ENCODE results near the gene MRPS31. TPM values are rescaled to one million over a fixed set of nuclear protein-coding genes. Genes with fewer than 3 reads are reported as not detected.
"Not testable (repeated sequence)": the region's sequence is repeated elsewhere in the genome, so short reads cannot be mapped to it uniquely, and the experiment has no call there.

The MRPS31 gene
- polyA plus RNA-seq, 3 donors: 9.5 to 11.4 (median 11.3) TPM

DNA sequence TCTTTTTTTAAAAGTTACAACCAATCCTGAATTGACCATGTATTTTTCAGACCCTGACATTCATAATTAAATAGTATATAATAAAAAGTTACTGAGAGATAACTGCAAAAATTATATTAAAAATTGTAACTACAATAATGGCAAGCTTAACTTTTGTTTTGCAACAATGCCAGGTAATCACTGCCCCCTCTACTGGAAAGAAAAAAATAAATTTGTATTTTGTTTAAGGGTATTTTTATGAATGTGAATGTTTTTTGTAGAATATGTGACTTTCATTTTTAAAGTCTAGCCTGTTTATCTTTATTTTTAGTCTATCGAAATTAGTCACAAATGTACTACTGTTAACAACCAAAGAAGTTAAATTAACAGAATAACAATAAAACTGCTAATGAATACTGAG lies 21.7 kb downstream of the MRPS31 start:
- intact Hi-C loops (cut with micrococcal nuclease): no loop called here
- Histone ChIP-seq H3K4me2 (replicated peaks; ENCODE audit: extremely low read depth, low read length, poor library complexity, severe bottlenecking) (no peak overlapping the region), H3K27ac (ENCODE audit: low read depth in 1 of 2, low read length in 2 of 2) (no peak overlapping the region), H3K4me1 (ENCODE audit: control insufficient read depth in 1 of 2, insufficient read depth in 2 of 2, low read length in 2 of 2) (no peaks in the 10 kb centered on the region), H3K79me2 (ENCODE audit: insufficient read depth, low read length) (no peaks in the 10 kb centered on the region), H3K4me3 (replicated peaks in 1 of 3; ENCODE audit: low read depth in 2 of 3, low read length in 3 of 3) (no peak overlapping the region), H3K9ac (ENCODE audit: insufficient read depth, low read length, poor library complexity, severe bottlenecking) (no peak overlapping the region), H3K9me3 (replicated peaks in 1 of 2; ENCODE audit: control insufficient read depth in 1 of 2, insufficient read depth in 1 of 2, low read length in 2 of 2) (no peaks in the 10 kb centered on the region), H3K36me3 (replicated peaks in 1 of 2; ENCODE audit: control insufficient read depth in 1 of 2, insufficient read depth in 2 of 2, low read length in 2 of 2) (peaks cover 42 to 67% of the 10 kb centered on the region in 2 donors), H3K27me3 (ENCODE audit: control insufficient read depth in 2 of 2, insufficient read depth in 2 of 2, low read length in 2 of 2) (no peaks in the 10 kb centered on the region), H4K20me1 (ENCODE audit: insufficient read depth, low read length) (no peaks in the 10 kb centered on the region), H2AFZ (ENCODE audit: insufficient read depth, low read depth, low read length, poor library complexity, severe bottlenecking) (no peak overlapping the region)
- DNase-seq: no peak
- WGBS (ENCODE audit: insufficient coverage): no CpG with 5 or more reads among the region's 1 CpG
- TF ChIP-seq, protein P1, sequence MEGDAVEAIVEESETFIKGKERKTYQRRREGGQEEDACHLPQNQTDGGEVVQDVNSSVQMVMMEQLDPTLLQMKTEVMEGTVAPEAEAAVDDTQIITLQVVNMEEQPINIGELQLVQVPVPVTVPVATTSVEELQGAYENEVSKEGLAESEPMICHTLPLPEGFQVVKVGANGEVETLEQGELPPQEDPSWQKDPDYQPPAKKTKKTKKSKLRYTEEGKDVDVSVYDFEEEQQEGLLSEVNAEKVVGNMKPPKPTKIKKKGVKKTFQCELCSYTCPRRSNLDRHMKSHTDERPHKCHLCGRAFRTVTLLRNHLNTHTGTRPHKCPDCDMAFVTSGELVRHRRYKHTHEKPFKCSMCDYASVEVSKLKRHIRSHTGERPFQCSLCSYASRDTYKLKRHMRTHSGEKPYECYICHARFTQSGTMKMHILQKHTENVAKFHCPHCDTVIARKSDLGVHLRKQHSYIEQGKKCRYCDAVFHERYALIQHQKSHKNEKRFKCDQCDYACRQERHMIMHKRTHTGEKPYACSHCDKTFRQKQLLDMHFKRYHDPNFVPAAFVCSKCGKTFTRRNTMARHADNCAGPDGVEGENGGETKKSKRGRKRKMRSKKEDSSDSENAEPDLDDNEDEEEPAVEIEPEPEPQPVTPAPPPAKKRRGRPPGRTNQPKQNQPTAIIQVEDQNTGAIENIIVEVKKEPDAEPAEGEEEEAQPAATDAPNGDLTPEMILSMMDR (IDR thresholded peaks at IDR 0.05): peak; percentile 16
- Mint-ChIP-seq H3K36me3 (peaks cover 47 to 62% of the 10 kb centered on the region in 2 donors), H3K4me3 (no peak overlapping the region), H3K4me1 (no peaks in the 10 kb centered on the region), H3K9me3 (peaks cover 0 to 1% (median 0%) of the 10 kb centered on the region in 7 donors), H3K27ac (no peak overlapping the region), H3K27me3 (ENCODE audit: low read depth in 3 of 3) (no peaks in the 10 kb centered on the region)

DNA sequence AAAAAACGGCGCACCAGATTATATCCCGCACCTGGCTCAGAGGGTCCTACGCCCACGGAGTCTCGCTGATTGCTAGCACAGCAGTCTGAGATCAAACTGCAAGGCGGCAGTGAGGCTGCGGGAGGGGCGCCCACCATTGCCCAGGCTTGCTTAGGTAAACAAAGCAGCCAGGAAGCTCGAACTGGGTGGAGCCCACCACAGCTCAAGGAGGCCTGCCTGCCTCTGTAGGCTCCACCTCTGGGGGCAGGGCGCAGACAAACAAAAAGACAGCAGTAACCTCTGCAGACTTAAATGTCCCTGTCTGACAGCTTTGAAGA lies 35.8 kb downstream of the MRPS31 start:
- H3K9me3 ChIP-seq (replicated peaks in 1 of 2; ENCODE audit: control insufficient read depth in 1 of 2, insufficient read depth in 1 of 2, low read length in 2 of 2); H2AFZ ChIP-seq (ENCODE audit: insufficient read depth, low read depth, low read length, poor library complexity, severe bottlenecking); H3K4me3 ChIP-seq (replicated peaks in 1 of 3; ENCODE audit: low read depth in 2 of 3, low read length in 3 of 3); intact Hi-C loops (cut with micrococcal nuclease); H3K27ac ChIP-seq (ENCODE audit: low read depth in 1 of 2, low read length in 2 of 2); H3K4me3 Mint-ChIP-seq; DNase-seq; H4K20me1 ChIP-seq (ENCODE audit: insufficient read depth, low read length); H3K4me1 ChIP-seq (ENCODE audit: control insufficient read depth in 1 of 2, insufficient read depth in 2 of 2, low read length in 2 of 2); H3K27ac Mint-ChIP-seq; H3K79me2 ChIP-seq (ENCODE audit: insufficient read depth, low read length); H3K4me2 ChIP-seq (replicated peaks; ENCODE audit: extremely low read depth, low read length, poor library complexity, severe bottlenecking); H3K27me3 ChIP-seq (ENCODE audit: control insufficient read depth in 2 of 2, insufficient read depth in 2 of 2, low read length in 2 of 2); H3K9me3 Mint-ChIP-seq; H3K4me1 Mint-ChIP-seq; H3K9ac ChIP-seq (ENCODE audit: insufficient read depth, low read length, poor library complexity, severe bottlenecking); H3K27me3 Mint-ChIP-seq (ENCODE audit: low read depth in 3 of 3): not testable (repeated sequence)
- H3K36me3 ChIP-seq (replicated peaks in 1 of 2; ENCODE audit: control insufficient read depth in 1 of 2, insufficient read depth in 2 of 2, low read length in 2 of 2): peaks cover 2 to 12% of the 10 kb centered on the region in 2 donors
- peaks cover 21 to 47% of the 10 kb centered on the region in 2 donors for H3K36me3 Mint-ChIP-seq
- WGBS (ENCODE audit: insufficient coverage): 100% methylated on average over 3 of the region's 11 CpGs

DNA sequence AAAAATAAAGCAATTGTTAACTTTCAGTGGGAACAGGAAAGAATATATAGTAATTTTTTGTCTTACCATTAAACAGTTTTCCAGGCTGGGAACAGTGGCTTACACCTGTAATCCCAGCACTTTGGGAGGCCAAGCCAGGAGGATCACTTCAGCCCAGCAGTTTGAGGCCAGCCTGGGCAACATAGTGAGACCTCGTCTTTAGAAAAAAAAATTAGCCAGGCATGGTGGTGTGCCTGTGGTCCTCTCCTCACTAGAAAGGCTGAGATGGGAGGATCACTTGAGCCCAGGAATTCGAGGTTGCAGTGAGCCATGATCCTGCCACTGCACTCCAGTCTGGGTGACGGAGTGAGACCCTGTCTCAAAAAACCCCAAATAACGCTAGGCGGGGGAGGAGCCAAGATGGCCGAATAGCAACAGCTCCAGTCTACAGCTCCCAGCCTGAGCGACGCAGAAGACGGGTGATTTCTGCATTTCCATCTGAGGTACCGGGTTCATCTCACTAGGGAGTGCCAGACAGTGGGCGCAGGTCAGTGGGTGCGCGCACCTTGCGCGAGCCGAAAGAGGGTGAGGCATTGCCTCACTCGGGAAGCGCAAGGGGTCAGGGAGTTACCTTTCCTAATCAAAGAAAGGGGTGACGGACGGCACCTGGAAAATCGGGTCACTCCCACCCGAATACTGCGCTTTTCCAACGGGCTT lies 36.3 kb downstream of the MRPS31 start:
- H3K4me3 Mint-ChIP-seq; H3K9me3 Mint-ChIP-seq; H3K27ac ChIP-seq (ENCODE audit: low read depth in 1 of 2, low read length in 2 of 2); DNase-seq; H3K4me1 Mint-ChIP-seq; H3K79me2 ChIP-seq (ENCODE audit: insufficient read depth, low read length); H3K27me3 Mint-ChIP-seq (ENCODE audit: low read depth in 3 of 3); H4K20me1 ChIP-seq (ENCODE audit: insufficient read depth, low read length); H2AFZ ChIP-seq (ENCODE audit: insufficient read depth, low read depth, low read length, poor library complexity, severe bottlenecking); H3K9me3 ChIP-seq (replicated peaks in 1 of 2; ENCODE audit: control insufficient read depth in 1 of 2, insufficient read depth in 1 of 2, low read length in 2 of 2); intact Hi-C loops (cut with micrococcal nuclease); H3K9ac ChIP-seq (ENCODE audit: insufficient read depth, low read length, poor library complexity, severe bottlenecking); H3K27me3 ChIP-seq (ENCODE audit: control insufficient read depth in 2 of 2, insufficient read depth in 2 of 2, low read length in 2 of 2); H3K4me3 ChIP-seq (replicated peaks in 1 of 3; ENCODE audit: low read depth in 2 of 3, low read length in 3 of 3); H3K4me2 ChIP-seq (replicated peaks; ENCODE audit: extremely low read depth, low read length, poor library complexity, severe bottlenecking); H3K4me1 ChIP-seq (ENCODE audit: control insufficient read depth in 1 of 2, insufficient read depth in 2 of 2, low read length in 2 of 2): not testable (repeated sequence)
- H3K27ac Mint-ChIP-seq: peak overlapping the region in 1 of 7 donors; percentile 61
- WGBS (ENCODE audit: insufficient coverage): 92% methylated on average over 19 of the region's 24 CpGs
- H3K36me3 ChIP-seq (replicated peaks in 1 of 2; ENCODE audit: control insufficient read depth in 1 of 2, insufficient read depth in 2 of 2, low read length in 2 of 2): peaks cover 2 to 12% of the 10 kb centered on the region in 2 donors
- peaks cover 23 to 51% of the 10 kb centered on the region in 2 donors for H3K36me3 Mint-ChIP-seq

Measured in CD14-positive monocyte (primary cell).